Neural cell (in vitro differentiated cells): Measurements from ENCODE around the gene RNASE4. TPM values are rescaled to one million over a fixed set of nuclear protein-coding genes. Genes with fewer than 3 reads are reported as not detected.

ENCODE experiments used
- H2AFZ ChIP-seq: fragments of 200-600, 300-800 bp; sonication (generic), shearing (Covaris generic); 2 replicates; pipeline ENCODE4 v1.6.0; 2014; ENCODE audit warnings: low read depth, mild to moderate bottlenecking, antibody characterized with exemption, low read length, moderate library complexity
- H3F3A ChIP-seq: fragments of 200-600 bp; shearing (Covaris generic); 2 replicates; pipeline ENCODE4 v1.6.1; 2016; ENCODE audit warnings: mild to moderate bottlenecking, moderate library complexity, mixed read lengths, antibody characterized with exemption, low read length; ENCODE audit not compliant: insufficient read depth, poor library complexity, severe bottlenecking
- H3K27ac ChIP-seq: fragments of 200-600, 300-800 bp; sonication (generic), shearing (Covaris generic); 2 replicates; pipeline ENCODE4 v1.5.1; 2014; ENCODE audit warnings: mild to moderate bottlenecking, low read length, moderate library complexity
- H3K27me3 ChIP-seq: fragments of 300-800, 200-600 bp; sonication (generic), shearing (Covaris generic); 2 replicates; pipeline ENCODE4 v1.6.0; 2014; ENCODE audit warnings: mild to moderate bottlenecking, low read depth, low read length, moderate library complexity; ENCODE audit not compliant: insufficient read depth
- H3K36me3 ChIP-seq: fragments of 300-800, 200-600 bp; sonication (generic), shearing (Covaris generic); 2 replicates; pipeline ENCODE4 v1.5.1; 2014; ENCODE audit warnings: mild to moderate bottlenecking, antibody characterized with exemption, low read length, moderate library complexity; ENCODE audit not compliant: insufficient read depth
- H3K4me2 ChIP-seq: fragments of 300-800, 200-600 bp; sonication (generic), shearing (Covaris generic); 2 replicates; pipeline ENCODE4 v1.6.0; 2014; ENCODE audit warnings: mild to moderate bottlenecking, low read length
- H3K4me3 ChIP-seq: fragments of 300-800, 200-600 bp; sonication (generic), shearing (Covaris generic); 2 replicates; pipeline ENCODE4 v1.5.1; 2014; ENCODE audit warnings: mild to moderate bottlenecking, low read length, moderate library complexity
- H3K79me2 ChIP-seq: fragments of 200-600 bp; shearing (Covaris generic); replicated peaks from 2 replicates; pipeline ENCODE4 v1.6.0; 2014; ENCODE audit warnings: mild to moderate bottlenecking, low read length, moderate library complexity; ENCODE audit not compliant: insufficient read depth
- H3K9ac ChIP-seq: fragments of 300-800, 200-600 bp; sonication (generic), shearing (Covaris generic); 2 replicates; pipeline ENCODE4 v1.6.1; 2016; ENCODE audit warnings: mild to moderate bottlenecking, low read length, mixed read lengths
- H3K9me2 ChIP-seq: fragments of 200-600 bp; shearing (Covaris generic); 2 replicates; pipeline ENCODE4 v1.6.1; 2016; ENCODE audit warnings: mild to moderate bottlenecking, low read length, mixed read lengths; ENCODE audit not compliant: insufficient read depth
- H3K9me3 ChIP-seq: fragments of 200-600, 300-800 bp; sonication (generic), shearing (Covaris generic); 2 replicates; pipeline ENCODE4 v1.6.1; 2016; ENCODE audit warnings: mild to moderate bottlenecking, mixed run types, low read length, moderate library complexity, mixed read lengths
- H4K20me1 ChIP-seq: fragments of 200-600 bp; shearing (Covaris generic); 2 replicates; pipeline ENCODE4 v1.6.1; 2016; ENCODE audit warnings: mild to moderate bottlenecking, mixed run types; ENCODE audit not compliant: insufficient read depth
- CTCF ChIP-seq: fragments of 450-650 bp; IDR thresholded peaks from 2 replicates; pipeline ENCODE4 v1.5.1; 2014; ENCODE audit warnings: antibody characterized with exemption, mild to moderate bottlenecking, moderate library complexity; ENCODE audit not compliant: poor library complexity, severe bottlenecking
- EP300 ChIP-seq: fragments of 450-650 bp; conservative IDR thresholded peaks from 2 replicates; pipeline ENCODE4 v1.6.1; 2014; ENCODE audit warnings: antibody characterized with exemption, mild to moderate bottlenecking, moderate library complexity; ENCODE audit not compliant: poor library complexity, severe bottlenecking
- EZH2 ChIP-seq: fragments of 200-600, 300-800 bp; shearing (Covaris generic), sonication (generic); IDR thresholded peaks from 2 replicates; pipeline ENCODE4 v1.6.1; 2014; ENCODE audit warnings: antibody characterized with exemption, low read length, borderline replicate concordance, mild to moderate bottlenecking; ENCODE audit not compliant: insufficient read depth, poor library complexity, severe bottlenecking
- MXI1 ChIP-seq: fragments of 450-650 bp; conservative IDR thresholded peaks from 2 replicates; pipeline ENCODE4 v1.6.1; 2014; ENCODE audit warnings: antibody characterized with exemption, mild to moderate bottlenecking; ENCODE audit not compliant: poor library complexity, severe bottlenecking
- POLR2AphosphoS5 ChIP-seq: IDR thresholded peaks from 2 replicates; pipeline ENCODE4 v1.6.1; 2012
- RAD21 ChIP-seq: fragments of 450-650 bp; conservative IDR thresholded peaks from 2 replicates; pipeline ENCODE4 v1.6.1; 2014; ENCODE audit warnings: antibody characterized with exemption, mild to moderate bottlenecking, moderate library complexity
- REST ChIP-seq: IDR thresholded peaks from 2 replicates; pipeline ENCODE4 v1.6.1; 2012; ENCODE audit warnings: borderline replicate concordance
- SMC3 ChIP-seq: fragments of 450-650 bp; conservative IDR thresholded peaks from 2 replicates; pipeline ENCODE4 v1.6.1; 2014; ENCODE audit warnings: antibody characterized with exemption, mild to moderate bottlenecking, moderate library complexity; ENCODE audit not compliant: poor library complexity
- TAF1 ChIP-seq: IDR thresholded peaks from 2 replicates; pipeline ENCODE4 v1.6.1; 2012; ENCODE audit warnings: low read depth
- polyA plus RNA-seq: library from polyadenylated mRNA; depleted of rRNA; stranded (reverse); fragments of >200 nt; gene quantifications from 2 replicates; pipeline ENCODE4 v1.2.3, GENCODE V29; 2014

RNASE4 gene
- polyA plus RNA-seq, 1 donor from 2014 or later, result 1.1 TPM

GRCh38 chr14:20711685-20712084, 27.3 kb downstream of the RNASE4 start:
- Histone ChIP-seq H3K36me3 (no peaks in the 10 kb centered on the region), H3K9ac (no peak overlapping the region), H3K27me3 (no peaks in the 10 kb centered on the region), H3K79me2 (no peaks in the 10 kb centered on the region), H2AFZ (no peak overlapping the region), H3K27ac (no peak overlapping the region), H3K4me3 (no peak overlapping the region), H4K20me1 (no peaks in the 10 kb centered on the region), H3K4me2 (no peak overlapping the region), H3K9me2 (no peaks in the 10 kb centered on the region), H3K9me3 (no peaks in the 10 kb centered on the region), H3F3A (no peaks in the 10 kb centered on the region)
- TF ChIP-seq SMC3 (no peak), RAD21 (no peak), EP300 (no peak), MXI1 (no peak)

- Histone ChIP-seq H3K9me3 (no peaks in the 10 kb centered on the region), H3K27me3 (no peaks in the 10 kb centered on the region), H3K9ac (no peak overlapping the region)
Observed at GRCh38 chr14:20712904-20713303, 28.5 kb downstream of the RNASE4 start.

GRCh38 chr14:20714593-20715250, 30.4 kb downstream of the RNASE4 start:
- H2AFZ ChIP-seq, result no peak overlapping the region
- H3K27ac ChIP-seq, result no peak overlapping the region

More at GRCh38 chr14:20712904-20713303, 28.5 kb downstream of the RNASE4 start:
- no peak for TF ChIP-seq CTCF
- TF ChIP-seq RAD21, result no peak
- TF ChIP-seq EP300, result no peak
- TF ChIP-seq POLR2AphosphoS5, result no peak
- Histone ChIP-seq H3K4me3 (no peak overlapping the region), H3K4me2 (no peak overlapping the region), H3K79me2 (no peaks in the 10 kb centered on the region), H4K20me1 (no peaks in the 10 kb centered on the region), H3F3A (no peaks in the 10 kb centered on the region), H3K9me2 (no peaks in the 10 kb centered on the region), H3K36me3 (no peaks in the 10 kb centered on the region), H2AFZ (no peak overlapping the region), H3K27ac (no peak overlapping the region)

More at GRCh38 chr14:20714593-20715250, 30.4 kb downstream of the RNASE4 start:
- Histone ChIP-seq H3K9me2 (no peaks in the 10 kb centered on the region), H3F3A (no peaks in the 10 kb centered on the region), H3K4me3 (no peak overlapping the region), H3K9me3 (no peaks in the 10 kb centered on the region), H3K27me3 (no peaks in the 10 kb centered on the region), H3K36me3 (no peaks in the 10 kb centered on the region), H4K20me1 (no peaks in the 10 kb centered on the region), H3K4me2 (no peak overlapping the region), H3K79me2 (no peaks in the 10 kb centered on the region), H3K9ac (no peak overlapping the region)
- TF ChIP-seq TAF1, result no peak
- TF ChIP-seq CTCF, result no peak
- no peak for TF ChIP-seq REST
- no peak for TF ChIP-seq EP300
- no peak for TF ChIP-seq RAD21
- TF ChIP-seq POLR2AphosphoS5, result no peak
- no peak for TF ChIP-seq EZH2
- no peak for TF ChIP-seq MXI1
- TF ChIP-seq SMC3, result no peak
